DND-41 (cell line): Measurements from ENCODE around the gene PTPRG.

ENCODE experiments used
- EZH2 ChIP-seq: IDR thresholded peaks from 3 replicates; pipeline ENCODE4 v1.6.1; 2012; ENCODE audit warnings: borderline replicate concordance, low read depth, mild to moderate bottlenecking, moderate library complexity, low read length, inconsistent platforms; ENCODE audit not compliant: severe bottlenecking
- TF ChIP-seq, protein P1 (sequence below): IDR thresholded peaks from 2 replicates; pipeline ENCODE4 v1.5.1; 2012; ENCODE audit warnings: borderline replicate concordance, low read length, moderate library complexity, mild to moderate bottlenecking; ENCODE audit not compliant: poor library complexity, severe bottlenecking; ENCODE audit errors: extremely low read depth

DNA sequence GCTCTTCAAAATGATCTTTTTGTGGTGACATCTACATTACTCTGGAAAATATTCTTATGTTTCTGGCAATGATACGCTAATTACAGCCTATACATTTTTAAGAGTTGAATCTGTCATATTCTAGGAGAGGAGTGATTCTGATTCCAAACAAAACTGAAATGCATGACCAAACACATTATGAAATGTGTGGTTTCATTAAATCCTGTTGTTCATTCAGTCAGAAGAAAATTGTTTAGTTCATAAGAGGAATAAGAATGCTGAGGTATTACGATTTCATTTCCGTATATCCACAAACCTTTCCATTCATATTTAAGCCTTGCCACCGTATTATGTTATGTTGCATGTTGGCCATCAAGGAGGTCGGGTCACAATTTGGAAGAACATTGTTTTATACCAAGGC, 466.9 kb downstream of the PTPRG start:
- TF ChIP-seq, protein P1, sequence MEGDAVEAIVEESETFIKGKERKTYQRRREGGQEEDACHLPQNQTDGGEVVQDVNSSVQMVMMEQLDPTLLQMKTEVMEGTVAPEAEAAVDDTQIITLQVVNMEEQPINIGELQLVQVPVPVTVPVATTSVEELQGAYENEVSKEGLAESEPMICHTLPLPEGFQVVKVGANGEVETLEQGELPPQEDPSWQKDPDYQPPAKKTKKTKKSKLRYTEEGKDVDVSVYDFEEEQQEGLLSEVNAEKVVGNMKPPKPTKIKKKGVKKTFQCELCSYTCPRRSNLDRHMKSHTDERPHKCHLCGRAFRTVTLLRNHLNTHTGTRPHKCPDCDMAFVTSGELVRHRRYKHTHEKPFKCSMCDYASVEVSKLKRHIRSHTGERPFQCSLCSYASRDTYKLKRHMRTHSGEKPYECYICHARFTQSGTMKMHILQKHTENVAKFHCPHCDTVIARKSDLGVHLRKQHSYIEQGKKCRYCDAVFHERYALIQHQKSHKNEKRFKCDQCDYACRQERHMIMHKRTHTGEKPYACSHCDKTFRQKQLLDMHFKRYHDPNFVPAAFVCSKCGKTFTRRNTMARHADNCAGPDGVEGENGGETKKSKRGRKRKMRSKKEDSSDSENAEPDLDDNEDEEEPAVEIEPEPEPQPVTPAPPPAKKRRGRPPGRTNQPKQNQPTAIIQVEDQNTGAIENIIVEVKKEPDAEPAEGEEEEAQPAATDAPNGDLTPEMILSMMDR: no peak
- no peak for TF ChIP-seq EZH2
